Spleen (tissue), 7 donors: ENCODE results near the gene RPUSD1.

Source experiments
- POLR2A ChIP-seq, 3 donors: fragments of 450-650 bp; IDR thresholded peaks; one replicate each; pipeline ENCODE4 v1.5.1; 2017; ENCODE audit warnings: antibody characterized with exemption in 3 of 3, mild to moderate bottlenecking in 1 of 3
- TF ChIP-seq, protein P1 (sequence below), 11 experiments: fragments of 200-600 bp in 7 of 11; fragments of 450-650 bp in 4 of 11; sonication (generic) in 4 of 11; IDR thresholded peaks in 8 of 11; conservative IDR thresholded peaks in 3 of 11; 1 replicate in 7 of 11; 2 replicates in 4 of 11; pipeline versions ENCODE4 v1.4.0 to v1.8.0; 2016 to 2021; ENCODE audit warnings: antibody characterized with exemption in 11 of 11, inconsistent platforms in 4 of 11, mild to moderate bottlenecking in 1 of 11
- donor health status: DM: no; HTN: no; CAD: no; lungs with moderate emphysema.
- donor health status: DM: no; HTN: no; CAD: no.
- donor health status: DM: no; HTN: no; CAD: no.

DNA sequence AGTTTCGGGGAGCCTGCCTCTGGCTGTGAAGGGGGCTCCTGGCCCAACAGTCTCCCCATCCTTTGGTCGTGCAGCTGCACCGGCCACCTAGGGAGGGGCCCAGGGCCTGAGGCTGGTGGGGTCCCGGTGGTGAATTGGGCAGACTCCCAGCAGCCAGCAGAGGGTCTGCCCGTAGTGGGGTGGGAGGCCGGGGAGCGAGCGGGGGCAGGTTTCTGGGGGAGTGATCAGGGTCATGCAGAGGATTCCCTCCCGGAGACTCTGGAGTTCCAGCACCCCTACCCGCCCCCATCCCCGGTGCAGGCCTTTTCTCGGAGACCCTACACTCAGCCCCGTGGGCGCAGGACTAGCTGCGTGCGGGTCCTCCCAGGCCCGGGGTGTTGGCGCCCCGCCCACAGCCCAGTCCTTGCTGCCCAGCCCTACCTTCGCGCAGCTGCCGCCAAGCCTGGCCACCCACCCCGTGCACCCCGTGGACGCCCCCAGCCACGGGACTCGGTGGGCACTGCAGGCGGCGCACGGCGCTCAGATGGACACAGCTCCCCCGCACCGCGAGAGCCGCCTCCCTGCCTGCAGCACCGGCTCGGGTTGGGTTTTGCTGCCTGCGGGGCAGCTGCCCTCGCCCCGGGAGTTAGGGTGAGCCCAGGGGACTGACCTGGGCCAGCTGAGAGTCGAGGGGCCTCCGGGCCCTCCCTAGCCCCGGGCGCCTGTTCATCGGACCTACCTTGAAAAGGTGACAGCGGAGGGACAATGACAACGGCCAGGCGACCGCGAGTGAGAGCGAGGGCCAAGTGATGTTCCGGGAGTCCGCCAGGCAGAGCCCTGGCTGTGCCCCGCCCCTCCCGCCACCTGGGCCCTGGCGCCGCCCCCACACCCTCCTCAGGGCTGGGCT lies 12.0 kb upstream of the RPUSD1 start, which contains the start of gene GNG13:
- TF ChIP-seq, protein P1, sequence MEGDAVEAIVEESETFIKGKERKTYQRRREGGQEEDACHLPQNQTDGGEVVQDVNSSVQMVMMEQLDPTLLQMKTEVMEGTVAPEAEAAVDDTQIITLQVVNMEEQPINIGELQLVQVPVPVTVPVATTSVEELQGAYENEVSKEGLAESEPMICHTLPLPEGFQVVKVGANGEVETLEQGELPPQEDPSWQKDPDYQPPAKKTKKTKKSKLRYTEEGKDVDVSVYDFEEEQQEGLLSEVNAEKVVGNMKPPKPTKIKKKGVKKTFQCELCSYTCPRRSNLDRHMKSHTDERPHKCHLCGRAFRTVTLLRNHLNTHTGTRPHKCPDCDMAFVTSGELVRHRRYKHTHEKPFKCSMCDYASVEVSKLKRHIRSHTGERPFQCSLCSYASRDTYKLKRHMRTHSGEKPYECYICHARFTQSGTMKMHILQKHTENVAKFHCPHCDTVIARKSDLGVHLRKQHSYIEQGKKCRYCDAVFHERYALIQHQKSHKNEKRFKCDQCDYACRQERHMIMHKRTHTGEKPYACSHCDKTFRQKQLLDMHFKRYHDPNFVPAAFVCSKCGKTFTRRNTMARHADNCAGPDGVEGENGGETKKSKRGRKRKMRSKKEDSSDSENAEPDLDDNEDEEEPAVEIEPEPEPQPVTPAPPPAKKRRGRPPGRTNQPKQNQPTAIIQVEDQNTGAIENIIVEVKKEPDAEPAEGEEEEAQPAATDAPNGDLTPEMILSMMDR (IDR thresholded peaks at IDR 0.05 in 8 of 11, conservative IDR thresholded peaks at IDR 0.05 in 3 of 11), result no peak
- no peak for TF ChIP-seq POLR2A (IDR thresholded peaks at IDR 0.05)
